Upper lobe of left lung (tissue), 6 donors: ENCODE data around the gene RTN4. TPM values are rescaled to one million over a fixed set of nuclear protein-coding genes. Genes with fewer than 3 reads are reported as not detected.

ENCODE experiments used
- ATAC-seq, 2 donors: fragments of 200-7000 bp; cut with Tn5 transposase; one replicate each; pipeline ENCODE4 v1.9.1; 2022; ENCODE audit warnings: mild to moderate bottlenecking in 2 of 2, moderate library complexity in 2 of 2; ENCODE audit not compliant: low FRiP score in 2 of 2
- DNase-seq, 2 donors: peaks; one replicate each; pipeline ENCODE4 v3.0.0-alpha.2; 2019 to 2020
- H3K27ac ChIP-seq, 4 donors: fragments of 200-600 bp; sonication (generic); one replicate each; pipeline ENCODE4 v1.5.1; 2016 to 2019
- H3K27me3 ChIP-seq, 4 donors: fragments of 200-600 bp; sonication (generic); one replicate each; pipeline ENCODE4 v1.5.1; 2017 to 2019
- H3K36me3 ChIP-seq, 4 donors: fragments of 200-600 bp; sonication (generic); one replicate each; pipeline ENCODE4 v1.5.1; 2016 to 2019
- H3K4me1 ChIP-seq, 4 donors: fragments of 200-600 bp; sonication (generic); one replicate each; pipeline ENCODE4 v1.5.1; 2018 to 2019
- H3K4me3 ChIP-seq, 4 donors: fragments of 200-600 bp; sonication (generic); one replicate each; pipeline ENCODE4 v1.5.1; 2017 to 2019; ENCODE audit warnings: mild to moderate bottlenecking in 2 of 4, moderate library complexity in 1 of 4
- H3K9me3 ChIP-seq, 4 donors: fragments of 200-600 bp; sonication (generic); one replicate each; pipeline ENCODE4 v1.5.1; 2018 to 2019
- CTCF ChIP-seq, 6 experiments: fragments of 450-650 bp in 4 of 6; fragments of 200-600 bp in 2 of 6; sonication (generic) in 2 of 6; IDR thresholded peaks; one replicate each; pipeline ENCODE4 v1.5.1; 2016 to 2019; ENCODE audit warnings: antibody characterized with exemption in 6 of 6
- EP300 ChIP-seq, 4 donors: sonication (generic); formaldehyde crosslinking; IDR thresholded peaks; one replicate each; pipeline ENCODE4 v1.5.1; 2017; ENCODE audit warnings: antibody characterized with exemption in 4 of 4, control low read depth in 2 of 4
- POLR2A ChIP-seq, 4 donors: fragments of 450-650 bp; IDR thresholded peaks; one replicate each; pipeline ENCODE4 v1.5.1; 2016 to 2017; ENCODE audit warnings: antibody characterized with exemption in 4 of 4, mild to moderate bottlenecking in 2 of 4
- POLR2AphosphoS5 ChIP-seq, 2 donors: sonication (generic); formaldehyde crosslinking; IDR thresholded peaks; one replicate each; pipeline ENCODE4 v1.5.1; 2017; ENCODE audit warnings: antibody characterized with exemption in 2 of 2
- WGBS, 2 donors: methylation state at CpG; one replicate each; pipeline ENCODE4 v1.1.5; 2017 to 2018; 5-methylcytosine and 5-hydroxymethylcytosine counted together
- small RNA-seq, 4 donors: library from RNA; depleted of rRNA; stranded (forward); fragments of <200 nt; gene quantifications; one replicate each; pipeline ENCODE3, GENCODE V24; 2016
- total RNA-seq, 6 donors: library from RNA; depleted of rRNA in 4 of 6; stranded (reverse); fragments of >200 nt in 4 of 6; gene quantifications; one replicate each; pipeline versions ENCODE4 v1.1.0 to v1.2.1, GENCODE V29; 2016 to 2021
- donor health status: DM: no; HTN: no; CAD: no; lungs with moderate emphysema.
- donor health status: DM: no; HTN: yes; CAD: no; lungs with severe emphysema.

The RTN4 gene
- total RNA-seq, 6 donors from 2014 or later, result 128 to 345 (median 233) TPM

- DNase-seq (peak in 1 of 2 donors; percentile 65), ATAC-seq (no peak)
- H3K27ac ChIP-seq, result no peak overlapping the region
- H3K9me3 ChIP-seq, result no peaks in the 10 kb centered on the region
- H3K27me3 ChIP-seq, result no peaks in the 10 kb centered on the region
- no peaks in the 10 kb centered on the region for H3K36me3 ChIP-seq
- WGBS, 2 donors, result 87 to 94% methylated on average over 16 of the region's 16 CpGs
- TF ChIP-seq POLR2A (IDR thresholded peaks at IDR 0.05), result no peak
- TF ChIP-seq EP300 (IDR thresholded peaks at IDR 0.05), result no peak
- H3K4me3 ChIP-seq, result no peak overlapping the region
- H3K4me1 ChIP-seq, result no peaks in the 10 kb centered on the region
Measured at GRCh38 chr2:54927751-54928615, 122.3 kb downstream of the RTN4 start.

- no peak for DNase-seq
- TF ChIP-seq POLR2A (IDR thresholded peaks at IDR 0.05) (no peak), EP300 (IDR thresholded peaks at IDR 0.05) (no peak), CTCF (IDR thresholded peaks at IDR 0.05) (no peak), POLR2AphosphoS5 (IDR thresholded peaks at IDR 0.05) (no peak)
- no peaks in the 10 kb centered on the region for H3K36me3 ChIP-seq
- H3K27ac ChIP-seq, result no peak overlapping the region
- 79 to 85% methylated on average over 8 of the region's 8 CpGs for WGBS, 2 donors
- no peak for ATAC-seq
- H3K9me3 ChIP-seq, result no peaks in the 10 kb centered on the region
- H3K4me1 ChIP-seq, result no peaks in the 10 kb centered on the region
- H3K4me3 ChIP-seq, result no peak overlapping the region
- H3K27me3 ChIP-seq, result no peaks in the 10 kb centered on the region
Measured at GRCh38 chr2:54927085-54927750, 123.0 kb downstream of the RTN4 start.

- no peak for TF ChIP-seq EP300 (IDR thresholded peaks at IDR 0.05)
- TF ChIP-seq CTCF (IDR thresholded peaks at IDR 0.05), result no peak
- no peak for TF ChIP-seq POLR2A (IDR thresholded peaks at IDR 0.05)
- TF ChIP-seq POLR2AphosphoS5 (IDR thresholded peaks at IDR 0.05), result no peak
- Histone ChIP-seq H3K4me3 (no peak overlapping the region), H3K27ac (no peak overlapping the region), H3K9me3 (no peaks in the 10 kb centered on the region), H3K36me3 (no peaks in the 10 kb centered on the region), H3K4me1 (no peaks in the 10 kb centered on the region), H3K27me3 (no peaks in the 10 kb centered on the region)
- ATAC-seq, result no peak
- no peak for DNase-seq
- 92 to 99% methylated on average over 4 of the region's 4 CpGs for WGBS, 2 donors
Measured at GRCh38 chr2:54925022-54925421, 125.2 kb downstream of the RTN4 start.

- DNase-seq (no peak), ATAC-seq (no peak)
- WGBS, 2 donors, result 88 to 93% methylated on average over 1 of the region's 1 CpG
- H3K4me3 ChIP-seq, result no peak overlapping the region
- no peaks in the 10 kb centered on the region for H3K4me1 ChIP-seq
- no peak for TF ChIP-seq POLR2A (IDR thresholded peaks at IDR 0.05)
- TF ChIP-seq POLR2AphosphoS5 (IDR thresholded peaks at IDR 0.05), result no peak
- TF ChIP-seq CTCF (IDR thresholded peaks at IDR 0.05), result no peak
- no peak for TF ChIP-seq EP300 (IDR thresholded peaks at IDR 0.05)
- H3K27ac ChIP-seq, result no peak overlapping the region
- no peaks in the 10 kb centered on the region for H3K9me3 ChIP-seq
- H3K27me3 ChIP-seq, result no peaks in the 10 kb centered on the region
- no peaks in the 10 kb centered on the region for H3K36me3 ChIP-seq
Measured at GRCh38 chr2:54924121-54924520, 126.1 kb downstream of the RTN4 start.

Small RNA genes within 50 kb of the gene (small RNA-seq; reads per million reads assigned to genes)
- gene RNU6-433P, result 0 reads per million in 4 donors

Other genes starting within 250 kb of the RTN4 start
- gene CLHC1, start 181.8 kb upstream of the RTN4 start, total RNA-seq, result 10 to 100 TPM in 4 of 6 donors, 1 to 10 TPM in 2; 3.7 to 27.1 (median 11.9) TPM
- 100 to 1,000 TPM; 191 to 894 (median 676) TPM for gene RPS27A, start 182.2 kb upstream of the RTN4 start, total RNA-seq
- gene MTIF2, start 218.8 kb upstream of the RTN4 start, total RNA-seq, result 10 to 100 TPM; 15.0 to 45.1 (median 22.8) TPM